TTC549 (cell line): ENCODE results near the gene SIPA1.

Experiments used
- FAIRE-seq: peaks from 2 replicates; lab custom pipeline; 2012; peaks lifted over from hg19 to GRCh38; lab: Jason Lieb, UNC

SIPA1 gene

DNA sequence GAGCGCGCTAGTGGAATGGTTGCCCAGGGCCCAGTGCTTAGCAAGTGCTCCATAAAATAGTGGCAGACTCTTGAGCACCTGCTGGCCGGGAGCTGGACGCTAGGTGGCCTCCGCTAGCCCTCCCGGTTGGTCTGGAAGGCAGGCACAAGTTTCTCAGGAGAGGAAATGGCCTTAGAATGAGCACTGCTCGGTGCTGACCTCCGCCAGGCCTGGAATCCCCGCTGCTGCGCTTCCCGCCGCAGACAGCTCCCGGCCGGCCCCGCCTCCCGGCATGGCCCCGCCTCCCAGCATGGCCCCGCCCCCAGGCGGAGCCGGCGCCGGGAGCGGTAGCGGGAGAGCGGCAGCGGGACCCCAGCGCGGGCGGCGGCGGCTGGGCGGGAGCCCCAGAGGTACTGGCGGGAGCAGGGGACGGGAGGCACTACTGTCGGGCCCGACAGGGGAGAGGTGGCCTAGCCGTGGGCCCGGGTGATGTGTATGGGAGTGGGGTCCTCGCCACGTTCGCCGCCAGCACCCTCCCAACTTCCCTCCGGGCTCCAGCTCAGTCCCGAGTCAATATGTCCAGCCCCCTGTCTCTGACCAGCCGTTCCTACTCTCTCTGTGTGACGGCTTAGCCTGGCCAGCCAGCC, at the start of gene SIPA1:
TSS of gene SIPA1 (plus strand) at position 308 of the 626 bp plus-strand sequence. CDS start 2,821 bp downstream, outside the sequence.
- no peak for FAIRE-seq

DNA sequence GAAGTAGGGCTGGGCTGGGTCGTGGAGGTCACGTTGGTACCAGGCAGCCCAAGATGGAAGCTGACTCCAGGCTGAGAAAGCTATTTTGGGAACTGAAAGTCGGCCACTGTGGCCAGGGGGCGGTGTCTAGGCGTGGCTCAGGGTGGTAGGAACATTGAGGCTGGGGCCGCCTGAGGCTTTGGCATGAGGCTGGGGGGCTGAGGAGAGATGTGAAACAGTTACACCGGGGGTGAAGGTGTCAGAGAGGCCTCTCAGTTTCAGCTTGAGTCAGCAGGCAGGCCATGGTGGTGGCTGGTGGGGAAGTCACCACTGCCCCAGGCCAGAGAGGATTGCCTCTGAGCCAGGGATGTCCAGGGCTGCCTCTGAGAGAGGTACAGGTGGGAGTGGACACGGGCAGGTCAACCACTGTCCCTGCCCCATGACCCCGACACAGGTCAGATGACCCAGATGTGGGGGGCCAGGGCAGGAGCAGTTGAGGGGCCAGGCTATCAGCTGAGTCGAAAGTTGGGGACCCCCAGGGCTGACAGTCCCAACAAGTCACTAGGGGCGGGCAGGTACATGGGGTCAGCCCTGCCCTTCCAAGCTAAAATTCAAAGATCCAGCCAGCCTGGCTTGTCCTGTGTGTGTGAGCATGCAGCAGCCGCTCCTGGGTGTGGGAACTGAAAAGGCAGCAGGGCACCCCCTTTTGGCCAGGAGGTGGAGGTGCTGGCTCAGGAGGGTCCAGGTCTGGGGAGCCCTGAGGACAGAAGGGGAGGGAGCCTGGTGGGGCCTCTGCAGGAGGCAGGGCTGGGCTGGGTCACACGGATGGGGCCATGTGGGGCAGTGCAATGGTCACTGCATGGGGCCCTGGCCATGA, 49.5 kb upstream of the SIPA1 start:
- FAIRE-seq = no peak

GRCh38 chr11:65589444-65590239, 48.3 kb upstream of the SIPA1 start:
- no peak for FAIRE-seq

DNA sequence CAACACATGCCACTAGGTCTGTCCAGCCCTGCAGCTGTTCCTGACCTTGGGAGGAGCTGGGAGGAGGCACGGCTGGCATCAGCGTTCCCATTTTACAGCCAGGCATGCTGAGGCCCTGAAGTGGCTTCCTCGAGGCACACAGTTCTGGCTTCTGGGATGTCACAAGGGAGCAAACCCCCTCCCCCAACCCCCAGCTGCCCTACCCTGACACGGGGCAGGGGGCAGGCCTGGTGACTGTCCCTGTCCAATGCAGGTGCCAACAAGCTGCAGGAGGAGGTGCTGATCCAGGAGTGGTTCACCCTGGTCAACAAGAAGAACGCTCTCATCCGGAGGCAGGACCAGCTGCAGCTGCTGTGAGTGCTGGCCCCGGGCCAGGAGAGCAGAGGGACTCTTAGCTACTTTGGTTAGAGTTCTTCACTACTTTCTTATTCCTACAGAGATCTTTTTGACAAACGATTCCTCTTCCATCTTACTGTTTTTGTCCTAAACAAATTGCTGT, 47.6 kb upstream of the SIPA1 start:
- FAIRE-seq = no peak

DNA sequence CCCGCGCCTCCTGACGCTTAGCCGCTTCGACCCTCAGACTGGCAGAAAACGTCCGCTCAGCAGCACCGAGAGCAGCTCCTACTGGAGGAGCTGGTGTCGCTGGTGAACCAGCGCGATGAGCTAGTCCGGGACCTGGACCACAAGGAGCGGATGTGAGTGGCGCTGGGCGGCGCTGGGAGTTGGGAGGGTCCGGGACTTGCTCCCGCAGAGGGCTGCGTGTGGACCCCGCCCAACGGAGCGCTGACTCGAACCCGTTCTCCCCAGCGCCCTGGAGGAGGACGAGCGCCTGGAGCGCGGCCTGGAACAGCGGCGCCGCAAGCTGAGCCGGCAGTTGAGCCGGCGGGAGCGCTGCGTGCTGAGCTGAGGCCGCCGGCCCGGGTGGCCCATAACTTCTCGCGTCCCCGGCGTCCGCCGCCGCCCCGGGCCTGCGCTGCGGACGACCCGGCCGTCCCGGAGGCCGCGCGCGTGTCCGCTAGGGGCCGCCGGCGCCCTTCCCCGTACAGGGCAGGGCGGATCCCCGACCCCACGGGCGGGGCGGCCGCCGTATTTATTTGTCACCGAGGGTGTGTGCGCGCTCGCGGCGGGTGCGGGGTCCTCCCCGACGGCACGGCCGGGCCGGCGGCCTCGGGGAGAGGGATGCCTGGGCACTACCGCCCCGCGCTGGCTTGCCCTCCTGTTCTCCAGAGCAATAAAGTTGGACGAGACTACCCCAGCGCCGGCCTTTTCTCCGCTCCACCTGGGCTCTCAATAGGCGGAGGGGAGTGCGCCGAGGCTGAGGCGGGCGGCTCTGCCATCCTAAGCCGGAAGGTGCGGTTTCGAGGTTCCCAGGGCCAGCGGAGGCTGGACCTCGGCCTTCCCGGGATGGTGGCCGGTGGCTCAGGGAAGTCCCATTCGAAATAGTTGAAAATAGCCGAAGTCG, 45.7 kb upstream of the SIPA1 start:
- FAIRE-seq = no peak

- FAIRE-seq = no peak
Measured at GRCh38 chr11:65592858-65593517, 44.9 kb upstream of the SIPA1 start.

DNA sequence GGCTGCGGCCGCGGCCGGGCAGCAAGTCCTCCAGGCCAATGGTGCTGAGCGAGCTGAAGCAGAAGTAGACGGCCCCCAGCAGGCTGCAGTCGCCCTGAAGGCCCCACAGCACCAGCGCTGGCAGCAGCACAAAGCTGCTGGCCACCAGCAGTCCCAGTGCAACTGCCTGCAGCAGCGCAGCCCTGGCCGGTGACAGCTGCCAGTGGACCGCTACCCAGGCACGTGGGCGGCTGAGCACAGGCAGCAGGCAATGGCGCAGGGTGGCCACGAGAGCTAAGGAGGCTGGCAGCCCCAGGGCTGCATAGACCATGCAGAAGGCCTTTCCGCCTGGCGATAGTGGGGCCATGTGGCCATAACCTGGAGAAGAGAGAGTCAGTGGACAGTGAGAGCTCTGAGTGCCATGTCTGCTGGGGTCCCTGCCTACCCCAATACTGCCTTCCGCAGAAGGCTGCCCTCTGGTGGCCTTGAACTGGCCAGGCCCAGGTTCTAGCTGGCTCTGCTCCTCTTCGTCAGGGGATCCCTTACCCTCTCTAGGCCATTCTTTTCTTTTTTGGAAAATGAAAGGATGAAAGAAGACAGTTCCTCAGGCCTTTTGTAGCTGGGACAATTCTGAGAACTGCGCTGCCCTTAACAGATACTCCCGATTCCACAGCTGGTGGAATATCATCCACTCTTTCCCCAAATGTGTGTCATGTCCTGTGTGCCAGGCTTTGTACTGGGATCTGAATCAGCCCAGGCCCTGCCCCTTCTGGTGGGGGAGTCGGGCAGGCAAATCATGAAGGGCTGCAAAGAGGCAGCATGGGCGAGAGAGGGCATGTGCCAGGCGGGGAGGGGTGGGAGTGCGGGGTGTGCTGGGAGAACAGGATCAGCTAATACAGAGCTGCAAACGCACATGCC, 44.1 kb upstream of the SIPA1 start:
- FAIRE-seq = no peak

- FAIRE-seq = no peak
Measured at GRCh38 chr11:65595131-65595530, 42.8 kb upstream of the SIPA1 start.

DNA sequence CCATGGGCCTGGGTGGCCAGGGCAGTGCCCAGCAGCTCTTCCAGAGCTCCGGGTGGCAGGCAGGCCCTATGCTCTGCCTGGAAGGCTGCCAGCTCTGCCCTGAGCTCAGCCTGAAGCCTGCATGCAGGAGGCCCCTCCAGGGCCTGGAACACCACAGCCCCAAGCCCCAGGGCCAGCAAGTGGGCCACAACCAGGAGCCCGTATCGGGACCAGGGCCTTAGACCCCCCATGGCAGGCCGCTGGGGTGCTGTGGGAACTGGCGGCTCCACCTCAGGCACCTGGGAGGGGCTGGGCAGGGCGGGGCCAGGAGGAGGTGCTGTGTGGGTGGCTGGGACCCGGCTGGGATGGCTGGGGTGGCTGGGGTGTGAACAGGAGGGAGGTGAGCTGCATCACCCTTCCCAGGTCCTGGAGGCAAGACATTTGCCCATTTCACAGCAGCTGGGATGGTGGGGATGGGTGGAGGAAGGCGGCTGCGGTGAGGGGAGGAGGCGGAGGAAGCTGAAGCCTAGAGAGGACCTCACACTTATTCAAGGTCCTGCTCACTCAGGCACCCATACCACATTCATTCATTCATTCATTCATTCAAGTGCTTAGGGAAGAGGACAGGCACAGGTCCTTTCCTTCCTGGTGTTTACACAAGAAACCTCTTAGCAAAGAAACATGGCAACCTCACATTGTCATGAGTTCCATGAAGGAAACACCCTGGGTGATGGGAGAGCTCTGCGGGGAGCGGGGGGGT, 42.2 kb upstream of the SIPA1 start, which contains the start of gene KCNK7:
TSS of gene KCNK7 (minus strand) at position 258 of the 739 bp plus-strand sequence. CDS start at position 230, 28 bp downstream.
- no peak for FAIRE-seq

DNA sequence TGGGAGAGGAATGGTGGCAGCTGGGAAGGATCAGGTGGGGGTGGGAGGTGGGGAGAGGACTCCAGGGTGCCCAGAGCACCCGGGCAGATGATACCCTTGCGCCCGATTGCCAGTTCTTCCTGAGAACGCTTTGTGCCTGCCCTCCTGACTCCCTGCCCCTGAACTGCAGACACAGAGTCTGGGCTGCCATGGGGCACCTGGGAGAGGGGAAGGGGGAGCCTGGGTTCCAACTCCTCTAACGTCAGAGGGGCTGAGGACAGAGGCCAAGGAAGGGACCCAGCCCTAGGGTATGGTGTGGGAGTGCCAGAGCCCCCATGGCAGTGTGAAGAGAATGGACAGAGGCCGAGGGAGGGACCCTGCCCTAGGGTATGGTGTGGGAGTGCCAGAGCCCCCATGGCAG, 41.4 kb upstream of the SIPA1 start:
- no peak for FAIRE-seq

GRCh38 chr11:65598258-65598699, 39.6 kb upstream of the SIPA1 start:
- no peak for FAIRE-seq

DNA sequence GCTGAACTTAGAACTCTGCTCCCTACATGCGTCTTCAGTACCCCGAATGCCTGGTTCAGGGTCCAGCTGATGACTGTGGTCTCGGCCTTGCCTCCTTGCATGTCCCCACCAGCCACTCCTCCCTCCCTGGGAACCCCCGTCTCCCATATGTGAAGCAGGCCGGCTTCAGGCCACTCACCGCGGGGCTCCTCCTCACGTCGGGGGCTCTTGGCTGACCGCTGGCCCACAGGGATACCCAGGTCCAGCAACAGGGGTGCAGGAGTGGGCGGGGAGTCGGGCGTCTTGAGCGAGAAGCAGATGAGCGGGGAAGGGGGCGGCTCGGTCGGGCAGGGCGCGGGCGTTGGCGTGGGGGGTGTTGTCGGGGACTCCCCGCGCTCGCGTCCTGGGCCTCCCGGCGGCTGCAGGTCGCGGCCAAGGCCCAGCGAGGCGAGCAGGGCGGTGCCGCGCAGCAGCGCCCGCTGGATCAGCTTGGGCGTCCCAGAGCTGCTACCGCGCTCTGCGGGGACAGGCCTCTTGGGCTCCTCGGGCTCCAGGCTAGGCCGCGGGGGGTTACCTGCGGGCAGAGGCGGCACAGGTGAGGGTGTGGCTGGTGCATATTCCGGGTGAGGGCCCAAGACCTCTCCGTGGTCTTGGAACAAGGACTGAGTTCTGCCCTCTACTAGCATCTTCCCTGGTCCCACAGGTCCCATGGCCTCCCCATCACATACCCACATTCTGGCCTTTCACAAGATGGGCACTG, 38.5 kb upstream of the SIPA1 start:
- no peak for FAIRE-seq

DNA sequence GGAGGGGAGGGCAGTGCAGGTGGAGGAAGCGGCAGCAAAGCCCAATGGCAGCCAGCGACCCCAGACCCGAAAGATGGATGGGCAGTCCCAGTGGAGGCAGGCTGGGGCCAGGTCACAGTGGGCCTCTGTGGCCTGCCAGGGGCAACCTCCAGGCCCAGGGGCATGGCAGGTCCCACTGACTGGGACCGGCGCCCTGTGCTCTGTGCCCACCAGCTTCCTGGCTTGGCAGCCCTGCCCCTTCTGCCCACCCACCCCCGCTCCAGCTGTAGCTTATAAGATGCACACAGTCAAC, 38.0 kb upstream of the SIPA1 start:
- FAIRE-seq = no peak

DNA sequence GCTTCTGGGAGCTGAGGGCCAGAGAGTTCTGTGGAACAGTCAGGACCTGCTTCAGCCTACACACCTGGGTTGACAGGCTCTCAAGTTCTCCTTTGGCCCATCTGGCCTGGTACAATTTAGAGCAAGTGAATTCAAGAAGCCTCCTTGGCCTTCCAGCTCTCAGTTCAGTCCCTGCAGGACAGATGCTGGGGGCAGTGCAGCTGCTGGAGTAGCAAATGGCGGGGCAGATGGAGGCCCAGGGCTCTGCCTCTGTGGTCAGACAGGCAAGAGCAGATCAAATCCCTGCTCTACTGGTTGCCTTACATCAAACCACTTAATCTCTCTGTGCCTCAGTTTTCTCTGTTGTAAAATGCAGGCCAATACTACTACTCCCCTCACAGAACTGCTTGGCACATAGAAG, 33.6 kb upstream of the SIPA1 start:
- no peak for FAIRE-seq

- peak; percentile 79 for FAIRE-seq
Measured at GRCh38 chr11:65606876-65607613, 30.9 kb upstream of the SIPA1 start.

DNA sequence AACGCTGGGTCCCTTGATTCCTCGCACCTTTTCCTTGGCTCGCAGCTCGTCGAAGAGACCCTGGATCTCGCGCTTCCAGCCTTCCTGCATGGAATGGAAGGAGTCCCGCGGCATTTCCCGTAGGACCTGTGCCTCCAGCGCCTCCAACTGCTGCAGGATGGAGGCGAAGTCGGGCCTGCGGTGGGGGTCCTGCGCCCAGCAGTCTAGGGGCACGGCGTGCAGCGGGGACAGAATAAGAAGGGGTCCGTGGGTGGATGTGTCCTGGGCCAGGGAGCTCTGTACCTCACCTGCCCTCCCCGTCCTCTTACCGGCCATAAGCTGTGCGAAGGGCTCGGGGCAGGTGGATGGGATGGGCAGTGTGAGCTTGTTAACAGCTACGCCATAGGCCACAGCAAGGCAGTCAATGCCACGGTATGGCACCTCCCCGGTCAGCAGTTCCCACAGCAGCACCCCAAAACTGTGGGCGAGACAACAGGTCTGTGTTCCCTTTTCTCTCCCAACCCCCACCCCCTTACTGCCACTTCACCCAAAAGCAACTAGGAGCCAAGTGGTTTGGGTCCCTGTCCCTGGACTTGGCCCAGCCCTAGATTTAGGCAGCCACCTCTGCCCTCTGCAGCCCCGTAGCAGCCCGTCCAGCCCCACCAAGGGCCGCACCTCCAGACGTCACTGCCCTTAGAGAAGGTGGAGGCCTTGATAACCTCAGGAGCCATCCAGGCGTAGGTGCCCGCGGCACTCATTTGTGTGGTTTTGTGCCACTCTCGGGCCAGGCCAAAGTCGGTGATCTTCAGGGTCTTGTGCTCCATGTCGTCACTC, 30.1 kb upstream of the SIPA1 start:
- no peak for FAIRE-seq

- FAIRE-seq = no peak
Measured at GRCh38 chr11:65609229-65609628, 28.7 kb upstream of the SIPA1 start.
